BLaER1 treated with 17β-estradiol and CSF1 and Interleukin-3, amounts not matched to agents 10 nM and 100 nM (cell line): Measurements from ENCODE around the gene STIL.
A peak's percentile ranks its signal among the peaks of the same experiment; 100 is the strongest.
"Not testable (repeated sequence)": the region's sequence is repeated elsewhere in the genome, so short reads cannot be mapped to it uniquely, and the experiment has no call there.

Experiments
- H3K27ac ChIP-seq, 11 experiments: shearing (Covaris generic); formaldehyde crosslinking; 2 replicates each; pipeline ENCODE4 v1.8.1; 2022
- H3K27me3 ChIP-seq, 11 experiments: shearing (Covaris generic); formaldehyde crosslinking; 2 replicates each; pipeline ENCODE4 v1.8.1; 2022
- H3K36me3 ChIP-seq, 11 experiments: shearing (Covaris generic); formaldehyde crosslinking; 2 replicates each; pipeline ENCODE4 v1.8.1; 2022
- H3K4me1 ChIP-seq, 10 experiments: shearing (Covaris generic); formaldehyde crosslinking; 2 replicates each; pipeline ENCODE4 v1.8.1; 2022
- H3K4me2 ChIP-seq, 11 experiments: shearing (Covaris generic); formaldehyde crosslinking; 2 replicates each; pipeline ENCODE4 v1.8.1; 2022
- H3K4me3 ChIP-seq, 10 experiments: shearing (Covaris generic); formaldehyde crosslinking; 2 replicates each; pipeline ENCODE4 v1.8.1; 2022
- H3K9ac ChIP-seq, 11 experiments: shearing (Covaris generic); formaldehyde crosslinking; 2 replicates each; pipeline ENCODE4 v1.8.1; 2022
- H3K9me3 ChIP-seq, 11 experiments: shearing (Covaris generic); formaldehyde crosslinking; replicated peaks in 1 of 11; 2 replicates each; pipeline ENCODE4 v1.8.1; 2022
- H4K20me1 ChIP-seq, 11 experiments: shearing (Covaris generic); formaldehyde crosslinking; 2 replicates each; pipeline ENCODE4 v1.8.1; 2022
- Cebpa-rat ChIP-seq, 11 experiments: shearing (Covaris generic); IDR thresholded peaks; 2 replicates each; pipeline ENCODE4 v1.8.1; 2022

The STIL gene

DNA sequence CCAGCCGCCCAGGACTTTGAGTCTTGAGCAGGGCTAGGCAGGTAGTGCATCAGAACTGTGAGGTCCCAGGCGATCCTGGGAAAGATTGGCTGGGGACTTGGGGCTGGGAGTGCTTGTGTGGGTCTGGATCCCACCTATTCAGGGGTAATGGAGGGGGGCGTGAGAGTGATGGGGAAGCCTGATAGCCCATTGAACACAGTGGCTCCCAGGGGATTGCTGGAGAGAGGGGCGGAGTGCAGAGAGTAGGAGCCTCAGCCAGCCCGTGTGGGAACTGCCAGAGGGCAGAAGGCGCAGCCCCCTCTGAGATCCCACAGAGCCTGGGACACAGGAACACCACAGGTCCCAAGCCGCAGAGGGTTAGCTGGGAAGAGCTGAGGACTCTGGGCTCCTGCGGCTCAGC lies 104.9 kb downstream of the STIL start:
- TF ChIP-seq Cebpa-rat (IDR thresholded peaks at IDR 0.05): no peak
- Histone ChIP-seq H3K4me2 (no peak overlapping the region), H3K27me3 (no peaks in the 10 kb centered on the region), H3K9me3 (no peaks in the 10 kb centered on the region), H3K27ac (no peak overlapping the region), H3K36me3 (no peaks in the 10 kb centered on the region), H4K20me1 (no peaks in the 10 kb centered on the region), H3K4me1 (peaks cover 11 to 51% (median 26%) of the 10 kb centered on the region in 10 experiments), H3K9ac (no peak overlapping the region), H3K4me3 (no peak overlapping the region)

DNA sequence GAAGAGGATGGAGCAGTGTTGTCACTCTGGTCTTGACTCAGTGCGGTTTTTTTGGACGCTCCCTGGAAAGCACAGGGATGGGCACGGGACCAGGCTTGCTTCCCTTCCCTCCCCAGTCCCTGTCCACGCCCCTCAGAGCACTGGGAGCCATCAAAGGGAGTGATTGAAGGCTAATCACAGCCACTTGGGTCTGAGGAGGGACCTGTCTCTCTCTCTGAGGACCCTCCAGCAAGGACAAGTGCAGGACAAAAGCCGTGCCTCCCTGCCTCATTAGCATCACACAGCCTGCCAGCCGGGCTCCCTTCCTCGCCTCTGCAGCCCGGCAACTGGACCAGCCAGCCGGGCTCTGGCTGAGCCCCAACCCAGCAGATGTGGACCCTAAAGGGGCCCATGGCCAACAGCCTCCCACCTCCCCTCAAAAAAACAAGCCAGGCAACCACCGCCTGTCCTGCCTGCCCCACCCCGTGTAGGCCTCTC lies 105.5 kb downstream of the STIL start:
- no peak overlapping the region for H3K4me2 ChIP-seq
- H3K9me3 ChIP-seq: no peaks in the 10 kb centered on the region
- no peak overlapping the region for H3K4me3 ChIP-seq
- no peak overlapping the region for H3K27ac ChIP-seq
- H3K9ac ChIP-seq: no peak overlapping the region
- peaks cover 16 to 49% (median 26%) of the 10 kb centered on the region in 10 experiments for H3K4me1 ChIP-seq
- no peaks in the 10 kb centered on the region for H3K27me3 ChIP-seq
- no peak for TF ChIP-seq Cebpa-rat (IDR thresholded peaks at IDR 0.05)
- no peaks in the 10 kb centered on the region for H3K36me3 ChIP-seq
- no peaks in the 10 kb centered on the region for H4K20me1 ChIP-seq

DNA sequence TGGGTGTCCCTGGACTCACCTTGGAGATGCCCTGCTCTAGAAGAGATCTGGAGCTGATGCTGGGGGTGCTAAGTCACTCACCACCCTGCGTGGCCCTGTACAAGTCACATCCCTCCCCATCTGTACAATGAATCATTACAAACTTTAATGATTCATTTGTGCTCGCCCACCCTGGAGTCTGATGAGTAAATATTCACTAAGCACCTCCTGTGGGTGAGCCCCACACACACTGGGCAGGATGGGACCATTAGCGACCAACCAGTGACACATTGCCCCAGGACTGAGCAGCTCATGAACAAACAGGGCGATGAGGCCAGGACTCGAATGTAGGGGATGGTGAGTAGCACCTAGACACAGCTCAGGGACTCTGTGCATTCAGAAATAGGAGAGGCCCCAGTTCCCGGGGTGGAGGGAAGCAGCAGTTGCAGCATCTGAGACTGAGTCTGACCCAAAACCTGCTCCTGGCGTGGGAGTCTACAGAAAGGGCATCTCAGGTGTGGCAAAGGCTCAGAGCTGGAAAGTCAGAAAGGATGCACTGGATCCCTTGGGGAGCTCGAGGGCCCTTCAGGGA lies 106.1 kb downstream of the STIL start:
- no peak for TF ChIP-seq Cebpa-rat (IDR thresholded peaks at IDR 0.05)
- Histone ChIP-seq H4K20me1 (no peaks in the 10 kb centered on the region), H3K9me3 (peaks cover 0 to 4% (median 3%) of the 10 kb centered on the region in 11 experiments; a peak in 11 of 22 replicates), H3K4me2 (no peak overlapping the region), H3K27me3 (no peaks in the 10 kb centered on the region), H3K4me3 (no peak overlapping the region), H3K36me3 (no peaks in the 10 kb centered on the region), H3K27ac (no peak overlapping the region), H3K9ac (no peak overlapping the region), H3K4me1 (peaks cover 16 to 46% (median 26%) of the 10 kb centered on the region in 10 experiments)

DNA sequence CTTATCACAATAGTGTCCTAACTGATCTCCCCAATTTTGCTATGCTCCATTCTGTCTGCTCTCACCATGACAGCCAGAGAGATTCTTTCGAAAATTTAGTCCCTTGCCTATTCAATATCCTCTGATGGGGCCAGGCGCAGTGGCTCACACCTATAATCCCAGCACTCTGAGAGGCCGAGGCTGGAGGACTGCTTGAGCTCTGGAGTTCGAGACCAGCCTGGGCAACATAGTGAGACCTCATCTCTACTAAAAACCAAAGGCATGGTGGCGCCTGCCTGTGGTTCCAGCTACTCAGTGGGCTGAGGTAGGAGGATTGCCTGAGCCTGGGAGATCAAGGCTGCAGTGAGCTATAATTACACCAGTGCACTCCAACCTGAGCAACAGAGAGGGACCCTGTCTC lies 108.0 kb downstream of the STIL start:
- H3K27me3 ChIP-seq: no peaks in the 10 kb centered on the region
- no peaks in the 10 kb centered on the region for H4K20me1 ChIP-seq
- H3K9ac ChIP-seq: no peak overlapping the region
- no peak overlapping the region for H3K27ac ChIP-seq
- H3K4me2 ChIP-seq: no peak overlapping the region
- no peaks in the 10 kb centered on the region for H3K36me3 ChIP-seq
- peaks cover 0 to 8% (median 5%) of the 10 kb centered on the region in 11 experiments; a peak in 11 of 22 replicates for H3K9me3 ChIP-seq
- H3K4me1 ChIP-seq: peaks cover 0 to 26% (median 10%) of the 10 kb centered on the region in 10 experiments; a peak in 15 of 20 replicates
- TF ChIP-seq Cebpa-rat (IDR thresholded peaks at IDR 0.05): no peak
- no peak overlapping the region for H3K4me3 ChIP-seq

DNA sequence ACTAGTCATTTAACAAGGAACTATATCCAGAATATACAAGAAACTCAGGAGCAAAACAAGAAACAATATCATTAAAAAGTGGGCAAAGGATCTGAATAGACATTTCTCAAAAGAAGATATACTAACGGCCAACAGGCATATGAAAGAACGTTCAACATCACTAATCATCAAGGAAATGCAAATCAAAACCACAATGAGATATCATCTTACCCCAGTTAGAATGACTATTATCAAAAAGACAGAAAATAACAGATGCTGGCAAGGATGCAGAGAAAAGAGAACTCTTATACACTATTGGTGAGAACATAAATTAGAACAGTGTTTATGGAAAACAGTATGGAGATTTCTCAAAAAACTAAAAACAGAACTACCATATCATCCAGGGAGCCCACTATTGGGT lies 110.4 kb downstream of the STIL start:
- H3K36me3 ChIP-seq, H3K9me3 ChIP-seq, H3K4me3 ChIP-seq, H4K20me1 ChIP-seq, H3K9ac ChIP-seq, H3K27ac ChIP-seq, H3K27me3 ChIP-seq: not testable (repeated sequence)
- peak overlapping the region in 6 of 11 experiments; percentile 4 to 28 (median 16); a peak in 9 of 22 replicates for H3K4me2 ChIP-seq
- peaks cover 0 to 14% (median 8%) of the 10 kb centered on the region in 10 experiments; a peak in 7 of 20 replicates for H3K4me1 ChIP-seq

DNA sequence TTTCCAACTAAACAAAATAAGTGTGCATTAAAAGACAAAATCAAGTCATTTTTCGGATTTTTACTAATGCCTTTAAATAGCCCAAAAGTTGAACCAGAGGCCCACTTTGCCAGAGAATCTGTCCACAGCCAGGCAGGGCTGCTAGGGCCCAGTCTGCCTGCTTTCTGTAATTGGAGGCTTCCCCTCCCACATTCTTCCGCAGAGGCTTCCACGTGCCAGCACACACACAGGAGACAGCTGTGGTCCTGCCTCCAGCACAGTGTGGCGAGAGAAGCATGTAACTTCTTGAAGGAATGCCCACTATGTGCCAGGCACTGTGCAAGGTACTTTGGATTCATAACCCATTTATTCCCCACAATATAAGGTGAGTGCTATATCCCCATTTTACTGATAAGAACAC lies 112.8 kb downstream of the STIL start:
- H4K20me1 ChIP-seq: no peaks in the 10 kb centered on the region
- no peak overlapping the region for H3K27ac ChIP-seq
- H3K4me3 ChIP-seq: no peak overlapping the region
- H3K9me3 ChIP-seq: peaks cover 0 to 8% (median 5%) of the 10 kb centered on the region in 11 experiments; a peak in 11 of 22 replicates
- TF ChIP-seq Cebpa-rat (IDR thresholded peaks at IDR 0.05): no peak
- H3K27me3 ChIP-seq: no peaks in the 10 kb centered on the region
- no peaks in the 10 kb centered on the region for H3K36me3 ChIP-seq
- no peak overlapping the region for H3K4me2 ChIP-seq
- H3K9ac ChIP-seq: peak overlapping the region in 2 of 11 experiments; percentile 13 to 19; a peak in 1 of 22 replicates
- H3K4me1 ChIP-seq: peaks cover 0 to 11% (median 7%) of the 10 kb centered on the region in 10 experiments; a peak in 7 of 20 replicates
